Dendritic cell treated with granulocyte-macrophage colony-stimulating factor and Interleukin-4, amounts not matched to agents 40 ng/mL and 50 ng/mL, for 4 days (primary cell): ENCODE data around the gene CTNNA3.

Experiments used
- H3K27ac Mint-ChIP-seq: one replicate; pipeline ENCODE4 v1.8.0; 2022; ENCODE audit warnings: mild to moderate bottlenecking, mixed read lengths
- H3K27me3 Mint-ChIP-seq: one replicate; pipeline ENCODE4 v1.8.0; 2022; ENCODE audit warnings: mild to moderate bottlenecking, mixed read lengths
- H3K36me3 Mint-ChIP-seq: one replicate; pipeline ENCODE4 v1.8.0; 2022; ENCODE audit warnings: low read depth, mixed read lengths
- H3K4me1 Mint-ChIP-seq: one replicate; pipeline ENCODE4 v1.8.0; 2022; ENCODE audit warnings: low read depth, mixed read lengths
- H3K4me3 Mint-ChIP-seq: one replicate; pipeline ENCODE4 v1.8.0; 2022; ENCODE audit warnings: mild to moderate bottlenecking, moderate library complexity, mixed read lengths
- H3K9me3 Mint-ChIP-seq: one replicate; pipeline ENCODE4 v1.8.0; 2022; ENCODE audit warnings: mixed read lengths
- intact Hi-C: fragments of 100-400 bp; cut with micrococcal nuclease; formaldehyde crosslinking; loops from one replicate; pipeline ENCODE4 v1.15.0; 2022

CTNNA3 gene

GRCh38 chr10:66951896-66952295, 744.1 kb downstream of the CTNNA3 start:
- Mint-ChIP-seq H3K9me3 (no peaks in the 10 kb centered on the region), H3K27me3 (no peaks in the 10 kb centered on the region), H3K4me3 (no peak overlapping the region), H3K36me3 (no peaks in the 10 kb centered on the region), H3K4me1 (no peaks in the 10 kb centered on the region), H3K27ac (no peak overlapping the region)
- intact Hi-C loops, result no loop called here

- H3K9me3 Mint-ChIP-seq, result no peaks in the 10 kb centered on the region
Observed at GRCh38 chr10:66943590-66943989, 752.4 kb downstream of the CTNNA3 start.

GRCh38 chr10:66942407-66942806, 753.6 kb downstream of the CTNNA3 start:
- H3K27ac Mint-ChIP-seq, result no peak overlapping the region
- intact Hi-C loops, result no loop called here
- H3K36me3 Mint-ChIP-seq, result no peaks in the 10 kb centered on the region
- H3K9me3 Mint-ChIP-seq, result no peaks in the 10 kb centered on the region
- peaks cover 4% of the 10 kb centered on the region for H3K27me3 Mint-ChIP-seq
- no peak overlapping the region for H3K4me3 Mint-ChIP-seq
- H3K4me1 Mint-ChIP-seq, result no peaks in the 10 kb centered on the region

More at GRCh38 chr10:66943590-66943989, 752.4 kb downstream of the CTNNA3 start:
- Mint-ChIP-seq H3K4me1 (no peaks in the 10 kb centered on the region), H3K27me3 (peaks cover 2% of the 10 kb centered on the region), H3K27ac (no peak overlapping the region), H3K36me3 (no peaks in the 10 kb centered on the region), H3K4me3 (no peak overlapping the region)
- intact Hi-C loops, result no loop called here

- intact Hi-C loops, result no loop called here
- no peaks in the 10 kb centered on the region for H3K4me1 Mint-ChIP-seq
- H3K27me3 Mint-ChIP-seq, result peaks cover 4% of the 10 kb centered on the region
- H3K9me3 Mint-ChIP-seq, result no peaks in the 10 kb centered on the region
- H3K27ac Mint-ChIP-seq, result no peak overlapping the region
- no peaks in the 10 kb centered on the region for H3K36me3 Mint-ChIP-seq
- no peak overlapping the region for H3K4me3 Mint-ChIP-seq
Observed at GRCh38 chr10:66941491-66941890, 754.5 kb downstream of the CTNNA3 start.

GRCh38 chr10:66940965-66941364, 755.0 kb downstream of the CTNNA3 start:
- intact Hi-C loops, result no loop called here
- H3K4me3 Mint-ChIP-seq, result no peak overlapping the region
- no peak overlapping the region for H3K27ac Mint-ChIP-seq
- H3K4me1 Mint-ChIP-seq, result no peaks in the 10 kb centered on the region
- no peaks in the 10 kb centered on the region for H3K36me3 Mint-ChIP-seq
- peaks cover 4% of the 10 kb centered on the region for H3K27me3 Mint-ChIP-seq
- H3K9me3 Mint-ChIP-seq, result no peaks in the 10 kb centered on the region

GRCh38 chr10:66934711-66935110, 761.3 kb downstream of the CTNNA3 start:
- Mint-ChIP-seq H3K9me3 (no peaks in the 10 kb centered on the region), H3K27me3 (peaks cover 3% of the 10 kb centered on the region)
- intact Hi-C loops, result no loop called here

GRCh38 chr10:66931949-66932343, 764.0 kb downstream of the CTNNA3 start:
- no peaks in the 10 kb centered on the region for H3K36me3 Mint-ChIP-seq
- H3K4me3 Mint-ChIP-seq, result no peak overlapping the region
- intact Hi-C loops, result no loop called here
- H3K4me1 Mint-ChIP-seq, result no peaks in the 10 kb centered on the region
- H3K27ac Mint-ChIP-seq, result no peak overlapping the region
- peaks cover 21% of the 10 kb centered on the region for H3K27me3 Mint-ChIP-seq
- H3K9me3 Mint-ChIP-seq, result no peaks in the 10 kb centered on the region

More at GRCh38 chr10:66934711-66935110, 761.3 kb downstream of the CTNNA3 start:
- Mint-ChIP-seq H3K36me3 (no peaks in the 10 kb centered on the region), H3K4me1 (no peaks in the 10 kb centered on the region), H3K27ac (no peak overlapping the region), H3K4me3 (no peak overlapping the region)

GRCh38 chr10:66931340-66931948, 764.6 kb downstream of the CTNNA3 start:
- Mint-ChIP-seq H3K27me3 (peaks cover 21% of the 10 kb centered on the region), H3K4me1 (no peaks in the 10 kb centered on the region), H3K27ac (no peak overlapping the region), H3K4me3 (no peak overlapping the region), H3K36me3 (no peaks in the 10 kb centered on the region), H3K9me3 (no peaks in the 10 kb centered on the region)
- intact Hi-C loops, result no loop called here

GRCh38 chr10:66929375-66929774, 766.6 kb downstream of the CTNNA3 start:
- Mint-ChIP-seq H3K27ac (no peak overlapping the region), H3K36me3 (no peaks in the 10 kb centered on the region), H3K27me3 (peaks cover 29% of the 10 kb centered on the region), H3K4me1 (no peaks in the 10 kb centered on the region), H3K9me3 (no peaks in the 10 kb centered on the region), H3K4me3 (no peak overlapping the region)
- intact Hi-C loops, result no loop called here

- no peak overlapping the region for H3K4me3 Mint-ChIP-seq
- peaks cover 29% of the 10 kb centered on the region for H3K27me3 Mint-ChIP-seq
- H3K9me3 Mint-ChIP-seq, result no peaks in the 10 kb centered on the region
- no peaks in the 10 kb centered on the region for H3K4me1 Mint-ChIP-seq
- no peaks in the 10 kb centered on the region for H3K36me3 Mint-ChIP-seq
- no peak overlapping the region for H3K27ac Mint-ChIP-seq
- intact Hi-C loops, result no loop called here
Observed at GRCh38 chr10:66928776-66929175, 767.2 kb downstream of the CTNNA3 start.

- intact Hi-C loops, result no loop called here
- H3K36me3 Mint-ChIP-seq, result no peaks in the 10 kb centered on the region
- H3K27me3 Mint-ChIP-seq, result peaks cover 29% of the 10 kb centered on the region
- H3K27ac Mint-ChIP-seq, result no peak overlapping the region
- no peaks in the 10 kb centered on the region for H3K4me1 Mint-ChIP-seq
- H3K4me3 Mint-ChIP-seq, result no peak overlapping the region
- H3K9me3 Mint-ChIP-seq, result no peaks in the 10 kb centered on the region
Observed at GRCh38 chr10:66927971-66928770, 767.8 kb downstream of the CTNNA3 start.

- no peak overlapping the region for H3K4me3 Mint-ChIP-seq
- H3K36me3 Mint-ChIP-seq, result no peaks in the 10 kb centered on the region
- no peak overlapping the region for H3K27ac Mint-ChIP-seq
- no peaks in the 10 kb centered on the region for H3K4me1 Mint-ChIP-seq
- peaks cover 29% of the 10 kb centered on the region for H3K27me3 Mint-ChIP-seq
- no peaks in the 10 kb centered on the region for H3K9me3 Mint-ChIP-seq
- intact Hi-C loops, result no loop called here
Observed at GRCh38 chr10:66927251-66927935, 768.6 kb downstream of the CTNNA3 start.

GRCh38 chr10:66926841-66927240, 769.2 kb downstream of the CTNNA3 start:
- Mint-ChIP-seq H3K4me1 (no peaks in the 10 kb centered on the region), H3K4me3 (no peak overlapping the region), H3K9me3 (no peaks in the 10 kb centered on the region), H3K27ac (no peak overlapping the region), H3K27me3 (peaks cover 29% of the 10 kb centered on the region), H3K36me3 (no peaks in the 10 kb centered on the region)
- intact Hi-C loops, result no loop called here
